Activated CD8-positive, alpha-beta memory T cell treated with anti-CD3 and anti-CD28 coated beads for 4 hours (primary cell): ENCODE measurements around the gene TIMM23B.
"Not testable (repeated sequence)": the region's sequence is repeated elsewhere in the genome, so short reads cannot be mapped to it uniquely, and the experiment has no call there.

Experiments used
- DNase-seq, 2 donors: peaks; one replicate each; pipeline ENCODE4 v3.0.0-alpha.2; 2020; ENCODE audit warnings: low read depth in 2 of 2

The TIMM23B gene

GRCh38 chr10:49977756-49978155 is 35.9 kb downstream of the TIMM23B start:
- DNase-seq, result not testable (repeated sequence)

GRCh38 chr10:49987207-49987606 is 45.4 kb downstream of the TIMM23B start:
- DNase-seq, result not testable (repeated sequence)

GRCh38 chr10:49988376-49988775 is 46.5 kb downstream of the TIMM23B start, which contains the start of gene AGAP6:
Gene AGAP6, plus strand, starts transcription at chr10:49988406. Its CDS starts 310 bp downstream, at chr10:49988716.
- DNase-seq, result not testable (repeated sequence)

GRCh38 chr10:49995321-49995720 is 53.5 kb downstream of the TIMM23B start:
- not testable (repeated sequence) for DNase-seq

- DNase-seq, result not testable (repeated sequence)
These were observed 72.2 kb downstream of the TIMM23B start for GRCh38 chr10:50014024-50014423.

GRCh38 chr10:50015596-50016220 is 73.9 kb downstream of the TIMM23B start:
- DNase-seq, result not testable (repeated sequence)

- DNase-seq, result not testable (repeated sequence)
These were observed 75.1 kb downstream of the TIMM23B start for GRCh38 chr10:50016926-50017325.

- not testable (repeated sequence) for DNase-seq
These were observed 75.8 kb downstream of the TIMM23B start for GRCh38 chr10:50017646-50018045.

- not testable (repeated sequence) for DNase-seq
These were observed 77.4 kb downstream of the TIMM23B start for GRCh38 chr10:50019279-50019678.

GRCh38 chr10:50020451-50021024 is 78.7 kb downstream of the TIMM23B start:
- DNase-seq, result not testable (repeated sequence)

- DNase-seq, result no peak
These were observed 79.8 kb downstream of the TIMM23B start for GRCh38 chr10:50021646-50022045.
